SIG-M5 (cell line): ENCODE data around the gene INTS2.
"Not testable (repeated sequence)": the region's sequence is repeated elsewhere in the genome, so short reads cannot be mapped to it uniquely, and the experiment has no call there.

Source experiments
- DNase-seq: peaks from one replicate; lab custom pipeline; 2025; lab: John Stamatoyannopoulos, UW

INTS2 gene

DNA sequence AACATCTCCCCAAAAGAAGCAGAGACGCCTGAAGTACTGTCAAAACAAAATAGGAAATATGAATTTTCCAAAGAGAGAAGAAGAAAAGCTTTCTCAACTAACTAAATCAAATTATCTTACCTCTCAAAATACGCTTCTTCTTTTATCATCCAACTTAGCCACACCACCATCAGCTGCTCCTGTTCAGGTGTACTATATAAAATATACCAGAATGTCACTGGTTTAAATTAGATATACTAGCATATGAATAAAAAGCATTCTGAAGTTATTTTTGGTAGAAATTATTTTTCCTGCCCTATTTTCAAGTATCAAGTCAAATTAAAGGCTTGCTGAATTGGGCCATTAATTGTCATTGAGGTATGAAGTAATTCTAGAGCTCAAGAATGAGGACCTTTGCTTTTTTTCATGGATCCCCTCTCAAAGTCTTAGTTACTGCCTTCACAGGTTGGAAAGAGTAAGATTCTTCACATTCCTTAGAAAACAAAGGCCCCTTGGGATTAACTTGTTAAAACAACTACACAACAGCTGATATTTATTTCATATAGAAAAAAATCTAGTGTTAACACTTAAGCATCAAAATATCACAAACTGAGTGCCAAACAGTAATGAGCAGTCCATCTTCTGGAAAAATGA, 30.1 kb downstream of the INTS2 start:
- DNase-seq = no peak

GRCh38 chr17:61895391-61895790, 32.4 kb downstream of the INTS2 start:
- no peak for DNase-seq

GRCh38 chr17:61894310-61894709, 33.5 kb downstream of the INTS2 start:
- not testable (repeated sequence) for DNase-seq

DNA sequence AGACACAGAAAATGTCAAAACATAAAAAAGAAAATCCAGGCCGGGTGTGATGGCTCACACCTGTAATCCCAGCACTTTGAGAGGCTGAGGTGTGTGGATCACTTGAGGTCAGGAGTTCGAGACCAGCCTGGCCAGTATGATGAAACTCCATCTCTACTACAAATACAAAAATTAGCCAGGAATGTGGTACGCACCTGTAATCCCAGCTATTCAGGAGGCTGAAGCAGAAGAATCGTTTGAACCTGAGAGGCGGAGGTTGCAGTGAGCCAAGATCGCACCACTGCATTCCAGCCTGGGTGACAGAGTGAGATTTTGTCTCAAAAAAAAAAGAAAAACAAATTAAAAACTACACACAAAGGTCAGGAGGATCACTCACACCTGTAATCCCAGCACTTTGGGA, 40.0 kb downstream of the INTS2 start:
- DNase-seq = not testable (repeated sequence)

DNA sequence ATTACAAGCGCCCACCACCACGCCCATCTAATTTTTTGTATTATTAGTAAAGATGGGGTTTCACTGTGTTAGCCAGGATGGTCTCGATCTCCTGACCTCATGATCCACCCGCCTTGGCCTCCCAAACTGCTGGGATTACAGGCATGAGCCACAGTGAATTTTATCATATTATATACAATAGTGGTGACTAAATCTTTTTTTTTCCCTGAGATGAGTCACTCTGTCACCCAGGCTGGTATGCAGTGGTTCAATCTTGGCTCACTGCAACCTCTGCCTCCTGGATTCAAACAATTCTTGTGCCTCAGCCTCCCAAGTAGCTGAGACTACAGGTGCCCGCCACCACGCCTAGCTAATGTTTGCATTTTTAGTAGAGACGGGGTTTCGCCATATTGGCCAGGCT, 41.9 kb downstream of the INTS2 start:
- not testable (repeated sequence) for DNase-seq

GRCh38 chr17:61884864-61885263, 42.9 kb downstream of the INTS2 start:
- DNase-seq = no peak

GRCh38 chr17:61880589-61881102, 47.1 kb downstream of the INTS2 start:
- DNase-seq = no peak

- DNase-seq = no peak
Measured at GRCh38 chr17:61878984-61879612, 48.7 kb downstream of the INTS2 start.

GRCh38 chr17:61878520-61878919, 49.3 kb downstream of the INTS2 start:
- DNase-seq = no peak

GRCh38 chr17:61877837-61878236, 49.9 kb downstream of the INTS2 start:
- no peak for DNase-seq

DNA sequence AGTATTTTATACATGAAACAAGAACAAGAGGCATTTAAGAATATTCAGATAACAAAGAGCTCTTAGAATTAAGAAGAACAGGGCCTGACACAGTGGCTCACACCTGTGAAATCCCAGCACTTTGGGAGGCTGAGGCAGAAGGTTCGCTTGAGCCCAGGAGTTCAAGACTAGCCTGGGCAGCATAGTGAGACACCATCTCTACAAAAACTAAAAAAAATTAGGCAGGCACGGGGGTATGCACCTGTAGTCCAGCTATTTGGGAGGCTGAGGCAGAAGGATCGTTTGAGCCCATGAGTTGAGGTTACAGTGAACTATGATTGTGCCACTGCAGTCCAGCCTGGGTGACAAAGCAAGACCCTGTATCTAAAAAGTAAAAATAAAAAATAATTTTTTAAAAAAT, 52.0 kb downstream of the INTS2 start:
- no peak for DNase-seq

- DNase-seq = no peak
Measured at GRCh38 chr17:61875285-61875684, 52.5 kb downstream of the INTS2 start.

GRCh38 chr17:61874075-61874474, 53.7 kb downstream of the INTS2 start:
- no peak for DNase-seq

- DNase-seq = no peak
Measured at GRCh38 chr17:61872099-61872498, 55.7 kb downstream of the INTS2 start.

DNA sequence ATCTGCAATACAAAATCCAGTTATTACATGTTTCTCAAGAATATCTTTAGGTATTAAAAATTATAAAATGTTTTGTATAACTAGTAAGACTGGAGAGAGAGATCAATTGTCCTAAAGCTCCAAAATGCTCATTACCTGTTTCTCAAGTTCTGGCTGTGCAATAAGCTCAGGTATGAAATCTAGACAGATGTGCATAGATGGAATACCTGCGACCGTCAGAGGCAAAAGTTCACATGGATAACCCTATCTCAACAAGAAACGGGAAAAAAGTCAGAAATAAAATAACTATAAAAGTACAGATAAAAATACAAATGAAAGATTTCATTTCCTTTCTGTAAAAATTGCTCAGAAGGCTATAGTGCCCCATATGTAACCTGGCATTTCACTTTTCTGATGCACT, 58.6 kb downstream of the INTS2 start:
- no peak for DNase-seq

- DNase-seq = no peak
Measured at GRCh38 chr17:61868074-61868473, 59.7 kb downstream of the INTS2 start.

- DNase-seq = no peak
Measured at GRCh38 chr17:61867033-61867432, 60.7 kb downstream of the INTS2 start.

- DNase-seq = no peak
Measured at GRCh38 chr17:61863801-61864126, 64.0 kb downstream of the INTS2 start.

DNA sequence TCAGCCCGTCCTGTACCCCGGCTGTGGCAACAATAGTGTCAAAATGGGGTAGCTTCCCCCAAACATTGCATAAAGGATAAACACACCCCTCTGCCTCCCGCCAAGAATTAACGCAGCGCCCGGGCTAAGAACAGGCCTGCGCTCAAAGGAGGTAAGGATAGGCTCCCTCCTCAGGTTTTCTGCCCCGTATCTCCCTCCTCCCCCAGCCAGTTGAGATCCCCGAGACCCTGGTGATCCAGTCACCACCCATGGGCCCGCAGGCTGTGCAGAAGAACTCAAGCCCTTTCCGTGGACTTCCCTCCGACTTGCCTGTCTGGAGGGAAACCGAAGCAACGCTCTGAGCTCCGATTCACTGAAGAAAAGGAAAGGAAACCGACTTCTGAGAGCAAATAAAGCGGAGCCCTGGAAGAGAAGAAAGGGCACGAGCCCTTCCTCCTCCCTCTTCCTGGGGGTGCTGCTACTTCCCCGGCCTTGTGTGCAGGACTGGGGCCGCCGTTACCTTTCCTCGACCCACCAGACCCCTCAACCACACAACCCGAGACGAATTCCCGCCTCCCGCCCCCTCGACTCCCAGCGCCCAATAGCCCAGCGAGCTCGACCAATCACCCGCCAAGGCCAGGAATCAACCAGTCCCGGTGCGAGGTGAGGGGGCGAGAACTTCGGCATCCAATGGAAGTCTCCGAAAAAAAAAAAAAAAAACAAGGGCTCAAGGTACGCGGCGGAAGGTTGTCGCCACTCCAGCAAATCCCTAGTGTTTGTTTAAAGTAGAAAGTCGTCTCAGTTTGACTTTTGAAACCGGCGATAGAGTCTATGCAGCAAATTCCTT, 64.6 kb downstream of the INTS2 start, which contains the start of gene BRIP1:
TSS of gene BRIP1 (minus strand) at position 554 of the 826 bp plus-strand sequence. CDS start 1,989 bp downstream, outside the sequence.
- DNase-seq = peak; percentile 92

- DNase-seq = no peak
Measured at GRCh38 chr17:61862105-61862574, 65.6 kb downstream of the INTS2 start.

DNA sequence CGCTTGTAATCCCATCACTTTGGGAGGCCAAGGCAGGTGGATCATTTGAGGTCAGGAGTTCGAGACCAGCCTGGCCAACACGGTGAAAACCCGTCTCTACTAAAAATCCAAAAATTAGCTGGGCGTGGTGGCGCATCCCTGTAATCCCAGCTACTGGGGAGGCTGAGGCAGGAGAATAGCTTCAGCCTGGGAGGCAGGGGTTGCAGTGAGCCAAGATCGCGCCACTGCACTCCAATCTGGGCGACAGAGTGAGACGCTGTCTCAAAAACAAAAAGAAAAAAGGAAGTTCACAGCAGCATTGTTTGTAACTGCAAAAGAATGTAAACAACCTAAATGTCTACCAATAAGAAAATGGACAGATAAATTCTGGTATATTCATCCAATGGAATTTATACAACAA, 67.4 kb downstream of the INTS2 start:
- DNase-seq = not testable (repeated sequence)

GRCh38 chr17:61856035-61856434, 71.7 kb downstream of the INTS2 start:
- DNase-seq = no peak

- no peak for DNase-seq
Measured at GRCh38 chr17:61852857-61853256, 74.9 kb downstream of the INTS2 start.
